Kasumi-1 (cell line): ENCODE measurements around the gene NIPSNAP3A.
"Not testable (repeated sequence)": the region's sequence is repeated elsewhere in the genome, so short reads cannot be mapped to it uniquely, and the experiment has no call there.

Experiments used
- DNase-seq, 2 experiments: peaks; one replicate each; lab custom pipeline; 2025; lab: John Stamatoyannopoulos, UW

The NIPSNAP3A gene

DNA sequence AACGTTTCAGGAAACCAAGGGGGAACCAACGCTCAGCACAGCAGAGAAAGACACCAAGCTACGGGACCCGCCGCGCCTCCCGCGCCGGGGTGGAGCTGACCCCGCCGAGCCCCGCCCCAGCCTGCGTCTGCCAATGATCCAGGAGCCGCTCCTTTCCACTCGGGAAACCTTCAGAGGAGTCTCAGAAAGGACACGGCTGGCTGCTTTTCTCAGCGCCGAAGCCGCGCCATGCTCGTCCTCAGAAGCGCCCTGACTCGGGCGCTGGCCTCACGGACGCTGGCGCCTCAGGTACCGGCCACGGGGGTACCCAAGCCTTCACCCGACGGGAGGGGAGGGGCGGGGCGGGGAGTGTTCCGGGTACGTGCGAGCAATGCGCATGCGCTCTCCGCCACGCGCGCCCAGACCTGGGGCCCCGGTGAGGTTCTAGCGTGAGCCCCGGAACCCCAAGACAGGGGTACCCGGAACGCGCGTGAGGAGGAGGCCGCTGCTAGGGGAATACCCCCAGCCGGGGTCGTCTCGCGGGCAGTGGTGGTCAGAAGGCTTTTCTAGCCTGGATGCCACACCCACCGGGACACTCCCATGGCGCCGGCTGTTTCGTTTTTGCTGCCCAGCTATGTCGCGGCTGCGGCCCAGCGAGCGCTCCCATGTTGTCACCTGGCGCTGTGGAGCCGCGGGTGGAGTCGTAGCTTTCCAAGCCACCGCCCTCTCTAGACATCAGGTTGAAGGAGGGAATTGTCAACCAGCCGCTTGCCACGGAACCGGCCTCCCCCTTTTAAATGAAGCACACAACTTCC, at the start of gene NIPSNAP3A:
Gene NIPSNAP3A, plus strand, starts transcription at position 119 of the 794 bp plus-strand sequence. Its CDS starts 110 bp downstream, at position 229.
- peak; percentile 88 to 91 for DNase-seq

DNA sequence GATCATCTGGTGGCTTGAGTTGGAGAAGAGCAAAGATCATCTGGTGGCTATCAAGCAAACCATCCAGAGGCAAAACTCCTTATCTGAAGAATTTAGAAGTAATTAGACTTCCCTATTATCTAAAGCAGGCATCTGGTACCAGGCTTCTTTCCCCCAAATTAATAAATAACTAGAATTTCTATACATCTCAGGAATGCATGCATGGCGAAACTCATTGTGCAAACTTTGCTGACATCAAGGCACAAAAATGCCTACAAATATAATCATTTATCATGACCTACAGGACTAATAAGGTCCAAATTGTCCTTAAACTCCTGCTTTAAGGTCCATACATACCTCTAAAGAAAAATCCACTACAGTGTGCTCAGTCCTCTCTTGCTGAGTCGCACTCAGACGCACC, 47.2 kb upstream of the NIPSNAP3A start:
- no peak for DNase-seq

DNA sequence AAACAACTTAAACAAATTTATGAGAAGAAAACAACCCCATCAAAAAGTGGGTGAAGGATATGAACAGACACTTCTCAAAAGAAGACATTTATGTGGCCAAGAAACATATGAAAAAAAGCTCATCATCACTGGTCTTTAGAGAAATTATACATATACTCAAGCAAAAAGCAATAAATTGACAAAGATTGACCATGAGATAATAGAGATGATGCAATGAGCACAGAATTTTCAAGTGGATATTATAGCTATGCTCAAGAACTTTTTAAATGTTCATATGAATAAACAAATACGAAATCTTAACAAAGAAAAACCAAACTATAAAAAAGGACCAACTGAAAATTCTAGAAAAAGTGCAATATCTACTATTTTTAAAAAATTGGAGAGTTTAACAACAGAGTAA, 38.7 kb upstream of the NIPSNAP3A start:
- not testable (repeated sequence) for DNase-seq

DNA sequence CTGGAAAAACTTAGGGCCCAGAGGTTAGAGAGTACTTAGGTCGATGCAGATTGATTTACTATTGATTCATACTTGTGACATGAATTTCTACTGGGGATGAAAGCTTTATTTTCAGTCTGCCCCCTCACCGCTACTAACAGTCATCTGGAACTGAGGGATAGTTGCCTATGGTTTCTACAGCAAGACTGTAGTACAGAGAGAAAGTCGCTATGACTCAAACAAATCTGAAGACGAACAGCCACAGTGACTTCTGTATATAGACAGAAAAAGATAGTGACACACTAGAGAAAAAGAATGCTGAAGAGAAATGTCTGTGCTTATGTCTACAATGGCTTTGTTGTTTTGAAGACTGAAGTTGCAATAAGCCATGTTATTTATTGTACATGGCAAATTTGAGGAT, 35.9 kb upstream of the NIPSNAP3A start:
- DNase-seq, result no peak

DNA sequence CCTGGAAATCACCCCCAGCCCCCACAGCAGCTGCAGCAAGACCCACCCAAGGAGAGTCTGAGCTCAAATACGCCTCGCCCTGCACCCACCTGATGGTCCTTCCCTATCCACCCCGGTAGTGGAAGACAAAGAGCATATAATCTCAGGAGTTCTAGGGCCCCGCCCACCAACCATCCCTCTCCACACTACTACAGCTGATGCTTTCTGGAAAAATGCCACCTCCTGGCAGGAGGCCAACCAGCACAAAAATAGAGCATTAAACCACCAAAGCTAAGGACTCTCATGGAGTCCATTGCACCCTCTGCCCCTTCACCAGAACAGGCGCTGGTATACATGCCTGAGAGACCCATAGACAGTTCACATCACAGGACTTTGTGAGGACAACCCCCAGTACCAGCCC, 22.5 kb upstream of the NIPSNAP3A start:
- no peak for DNase-seq

DNA sequence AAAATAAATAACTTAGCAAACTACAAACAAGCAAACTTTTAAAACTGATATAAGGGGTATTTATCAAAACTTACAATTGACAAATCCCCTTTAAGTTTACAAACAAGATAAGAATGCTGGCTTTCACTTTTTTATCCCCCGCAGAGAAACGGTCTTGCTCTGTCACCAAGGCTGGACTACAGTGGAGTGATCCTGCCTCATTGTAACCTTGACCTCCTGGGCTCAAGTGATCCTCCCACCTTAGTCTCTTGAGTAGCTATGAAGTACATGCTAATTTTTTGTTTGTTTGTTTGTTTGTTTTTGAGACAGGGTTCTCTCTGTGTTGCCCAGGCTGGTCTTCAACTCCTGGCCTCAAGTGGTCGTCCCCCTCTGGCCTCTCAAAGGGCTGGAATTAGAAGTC, 9.0 kb upstream of the NIPSNAP3A start:
- DNase-seq, result no peak

DNA sequence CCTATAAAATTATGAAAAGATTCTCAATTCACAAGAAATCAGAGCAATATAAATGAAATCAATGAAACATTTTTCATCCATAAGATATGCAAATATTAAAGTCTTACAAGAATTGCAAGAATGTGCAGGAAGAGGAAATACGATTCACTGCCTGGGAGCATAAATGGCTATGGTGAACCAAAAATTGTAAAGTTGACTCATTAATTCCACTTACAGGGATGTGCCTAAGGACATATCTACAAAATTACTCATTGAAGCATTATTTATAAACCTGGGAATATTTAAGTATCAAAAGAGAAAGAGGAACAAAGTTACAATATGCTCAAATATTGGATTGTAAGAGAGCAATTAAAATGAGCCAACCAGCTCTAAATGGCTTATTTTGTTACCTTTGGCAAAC, 6.9 kb upstream of the NIPSNAP3A start:
- DNase-seq, result no peak

DNA sequence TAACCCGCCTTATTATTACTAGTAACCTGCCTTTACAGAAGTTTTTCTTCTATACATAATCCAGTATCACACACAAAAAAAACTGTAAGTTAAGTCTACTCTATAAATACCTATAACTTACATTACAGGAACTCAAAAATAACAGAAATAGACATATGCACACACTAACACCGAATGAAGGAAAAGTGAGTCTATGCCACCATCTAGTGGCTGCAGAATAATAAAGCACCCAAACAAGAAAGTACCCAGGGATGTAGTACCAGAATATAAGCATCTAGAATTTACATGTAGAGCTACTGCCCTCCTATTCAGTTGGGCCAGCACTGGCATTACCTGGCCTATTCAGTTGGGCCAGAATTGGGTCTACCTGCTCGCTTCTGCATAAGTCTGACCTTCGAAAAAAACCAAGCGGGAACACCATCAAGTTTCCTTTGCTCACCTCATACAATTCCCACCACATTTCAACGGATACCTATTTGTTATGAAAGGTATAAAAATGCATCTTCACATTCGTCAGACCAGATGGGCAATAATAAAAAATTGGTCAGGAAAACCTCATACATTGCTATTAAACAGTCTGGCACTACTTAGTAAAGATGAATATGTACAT, 4.0 kb upstream of the NIPSNAP3A start:
- DNase-seq, result peak; percentile 87 to 91

DNA sequence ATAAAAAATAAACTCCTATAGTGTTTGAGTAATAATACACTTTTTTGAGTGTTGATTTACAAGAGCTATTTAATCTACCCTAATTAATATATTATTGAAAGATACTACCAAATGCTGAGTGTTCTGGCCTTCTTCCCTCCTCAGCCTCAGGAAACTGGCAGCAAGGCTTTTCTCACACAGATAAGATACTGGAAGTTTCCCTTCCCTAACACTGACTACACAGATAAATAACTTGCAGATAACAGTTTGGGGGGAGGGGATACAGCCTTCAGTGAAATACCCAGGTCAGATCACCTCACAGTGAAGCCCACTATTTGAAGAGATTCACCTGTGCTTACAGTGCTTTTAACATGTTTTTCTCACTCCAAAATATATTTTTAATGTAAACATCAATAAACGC, 1.6 kb upstream of the NIPSNAP3A start:
- DNase-seq, result no peak

DNA sequence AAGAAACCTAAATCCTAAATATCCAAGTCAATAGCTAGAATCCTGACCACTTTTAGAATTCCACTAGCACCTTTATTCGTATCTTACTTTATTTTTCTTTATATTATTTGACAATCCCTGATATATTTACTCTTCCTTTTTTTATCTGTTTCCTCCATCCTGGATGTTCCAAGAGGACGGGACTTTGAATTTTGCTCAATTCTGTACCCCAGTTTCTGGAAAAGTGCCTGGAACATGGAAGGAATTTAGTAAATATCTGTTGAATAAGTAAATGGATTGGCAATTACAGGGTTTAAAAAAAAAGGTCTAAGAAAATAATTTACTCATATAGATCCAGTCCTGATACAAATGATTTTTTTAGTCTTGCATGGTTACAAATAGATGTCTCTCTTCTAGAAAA, 1.2 kb upstream of the NIPSNAP3A start:
- no peak for DNase-seq

DNA sequence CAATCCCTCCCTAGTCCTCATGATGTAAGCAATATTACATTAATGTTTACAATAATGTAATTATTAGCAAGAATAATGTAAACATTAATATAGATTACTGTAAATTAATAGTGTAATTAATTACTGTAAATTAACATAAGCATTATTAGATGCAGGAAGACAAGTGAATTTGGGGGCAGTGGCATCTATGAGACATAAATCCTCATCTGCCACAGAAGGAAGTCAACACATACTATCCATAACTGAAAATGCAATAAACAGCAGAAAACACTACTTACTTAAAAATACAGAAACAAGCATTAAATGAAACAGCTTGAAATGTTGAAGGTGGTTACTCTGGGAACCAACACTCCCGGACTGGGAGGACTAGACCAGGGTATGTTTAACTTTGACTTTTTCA, 685 bp upstream of the NIPSNAP3A start:
- DNase-seq, result peak; percentile 31 to 56

DNA sequence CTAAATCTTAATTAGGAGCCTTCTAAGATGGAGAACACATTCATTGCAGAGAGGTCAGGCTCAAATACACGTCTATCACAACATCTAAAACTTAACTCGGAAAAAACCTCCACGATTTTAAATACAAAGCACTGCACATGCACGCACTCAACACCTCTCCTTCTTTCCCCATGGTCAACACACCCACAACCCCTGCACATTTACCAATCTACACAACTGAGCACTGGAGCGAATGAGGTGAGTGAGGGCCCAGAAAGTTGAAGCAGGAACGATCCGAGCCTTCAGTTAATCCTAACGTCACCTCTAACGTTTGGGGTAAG, 278 bp upstream of the NIPSNAP3A start:
- no peak for DNase-seq

DNA sequence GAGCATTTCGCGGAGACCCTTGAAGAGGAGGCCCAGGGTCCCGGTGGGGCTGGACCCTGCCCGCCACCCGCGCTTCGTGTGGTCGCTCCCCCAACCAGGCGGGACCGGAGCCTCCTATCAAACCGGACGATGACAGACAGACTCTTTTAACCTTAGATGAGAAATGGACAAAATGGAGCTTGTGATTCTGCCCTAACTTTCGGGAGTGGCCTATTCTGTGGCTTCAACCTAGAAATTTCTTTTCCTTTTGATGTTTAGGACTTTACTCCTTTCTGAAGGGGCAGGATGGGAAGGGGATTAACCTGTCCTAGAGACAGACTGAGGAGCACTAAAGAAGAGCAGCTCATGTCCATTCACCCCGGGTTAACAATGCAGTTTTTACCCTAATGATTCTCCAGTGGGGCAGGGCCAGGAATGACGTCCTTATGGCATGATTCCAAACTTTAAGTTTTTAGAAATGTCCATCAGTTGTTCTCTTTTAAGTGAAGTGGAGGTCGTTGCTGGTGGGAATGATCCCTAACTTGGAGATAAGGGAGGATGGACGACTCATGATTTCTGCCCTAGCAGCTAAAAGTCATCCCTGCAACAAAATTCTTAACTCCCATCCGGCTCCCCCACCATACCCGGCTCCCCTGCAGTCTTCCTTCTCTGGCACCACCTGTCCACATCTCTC, 1.0 kb downstream of the NIPSNAP3A start:
- peak; percentile 33 to 40 for DNase-seq

DNA sequence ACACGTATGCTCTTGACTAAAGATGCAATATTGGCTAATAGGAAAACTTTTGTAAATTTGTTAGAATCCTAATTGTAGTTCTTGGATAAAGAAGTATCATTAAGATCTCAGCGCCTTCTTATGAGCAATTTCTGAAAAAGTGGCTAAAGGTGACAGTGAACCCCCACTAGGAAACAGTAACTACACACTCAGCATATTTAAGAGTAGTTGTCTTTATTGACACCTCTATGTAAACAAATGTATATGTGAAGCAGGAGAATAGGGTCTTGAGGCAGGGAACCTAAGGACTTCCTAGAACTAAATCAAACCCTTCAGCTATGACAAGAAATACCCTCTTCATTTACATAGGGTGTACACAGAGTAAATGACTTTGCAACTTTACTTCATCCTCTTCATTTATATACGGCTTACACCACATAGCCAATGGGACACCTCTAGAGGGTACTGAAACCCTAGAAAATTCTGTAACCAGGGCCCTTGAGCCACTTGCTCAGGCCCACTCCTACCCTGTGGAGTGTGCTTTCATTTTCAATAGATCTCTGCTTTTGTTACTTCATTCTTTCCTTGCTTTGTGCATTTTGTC, 2.8 kb downstream of the NIPSNAP3A start:
- DNase-seq, result no peak

DNA sequence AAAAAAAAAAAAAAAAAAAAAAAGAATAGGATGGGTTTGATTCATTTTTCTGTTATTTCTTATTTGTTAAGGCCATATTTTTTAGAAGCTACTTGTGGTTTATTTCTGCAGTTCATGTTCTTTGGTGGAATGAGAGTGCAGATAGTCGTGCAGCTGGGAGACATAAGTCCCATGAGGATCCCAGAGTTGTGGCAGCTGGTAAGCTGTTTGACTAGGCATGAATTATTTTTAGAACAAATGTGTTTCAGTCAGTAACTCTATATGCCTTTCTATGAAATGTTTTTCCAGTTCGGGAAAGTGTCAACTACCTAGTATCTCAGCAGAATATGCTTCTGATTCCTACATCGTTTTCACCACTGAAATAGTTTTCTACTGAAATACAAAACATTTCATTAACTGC, 11.5 kb downstream of the NIPSNAP3A start:
- DNase-seq, result no peak

DNA sequence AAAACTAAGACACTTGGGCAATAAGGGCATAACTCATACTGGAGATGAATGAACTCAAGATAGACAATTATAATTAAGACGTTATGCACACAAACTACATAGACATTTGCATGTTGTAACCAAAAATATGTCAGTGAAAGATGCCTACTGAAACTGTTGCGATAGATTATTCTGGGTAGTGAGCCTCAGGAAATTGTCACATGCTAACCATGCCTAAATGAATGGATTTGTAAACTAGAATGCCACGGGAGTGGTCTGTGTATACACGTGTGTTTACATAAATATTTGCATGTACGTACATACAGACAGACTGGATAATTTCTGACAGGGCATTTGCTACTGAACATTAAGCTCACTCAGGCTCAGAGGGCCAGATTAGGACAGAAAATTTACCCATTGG, 17.7 kb downstream of the NIPSNAP3A start:
- no peak for DNase-seq

DNA sequence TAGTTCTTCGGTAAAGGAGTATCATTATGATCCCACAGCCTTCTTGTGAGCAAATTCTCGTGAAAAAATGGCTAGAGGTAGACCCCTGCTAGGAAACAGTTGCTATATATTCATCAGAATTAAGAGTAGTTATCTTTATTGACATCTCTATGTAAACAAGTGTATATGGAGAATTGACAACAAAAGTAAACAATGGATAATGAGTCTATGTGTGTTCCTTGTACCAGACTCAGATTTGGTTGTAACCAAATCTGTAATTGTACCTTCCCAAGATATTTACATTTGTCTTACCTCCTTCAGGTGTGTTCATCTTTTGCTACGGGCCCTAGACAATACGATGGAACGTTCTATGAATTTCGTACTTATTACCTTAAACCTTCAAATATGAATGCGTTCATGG, 18.5 kb downstream of the NIPSNAP3A start:
- DNase-seq, result no peak

DNA sequence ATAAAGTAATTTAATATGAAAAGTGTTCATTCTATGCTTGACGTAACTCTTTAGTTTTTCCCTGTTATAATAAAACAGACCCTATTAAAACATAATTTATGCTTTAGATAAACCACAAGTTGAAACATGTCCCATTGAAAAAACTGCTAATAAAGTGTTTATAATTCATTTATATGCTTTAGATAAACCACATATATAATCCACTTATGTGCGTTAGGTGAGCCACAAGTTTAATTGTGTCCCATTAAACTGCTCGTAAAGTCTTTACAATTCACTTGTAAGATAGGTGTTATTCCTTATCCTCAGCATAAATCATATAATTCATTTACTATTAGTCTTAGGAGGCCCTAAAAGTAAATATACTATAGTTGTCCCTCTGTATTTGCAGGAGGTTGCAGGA, 20.0 kb downstream of the NIPSNAP3A start:
- DNase-seq, result no peak

DNA sequence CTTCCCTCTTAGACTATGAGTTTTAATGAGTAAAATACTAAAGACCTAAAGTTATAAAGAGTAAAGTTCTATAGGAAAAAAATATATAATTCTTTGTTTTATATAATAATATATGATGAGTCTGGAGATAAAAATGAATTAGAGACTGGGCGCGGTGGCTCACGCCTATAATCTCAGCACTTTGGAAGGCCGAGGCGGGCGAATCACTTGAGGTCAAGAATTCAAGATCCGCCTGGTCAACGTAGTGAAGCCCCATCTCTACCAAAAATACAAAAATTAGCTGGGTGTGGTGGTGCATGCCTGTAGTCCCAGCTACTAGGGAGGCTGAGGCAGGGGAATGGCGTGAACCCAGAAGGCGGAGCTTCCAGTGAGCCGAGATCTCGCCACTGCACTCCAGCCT, 21.5 kb downstream of the NIPSNAP3A start:
- not testable (repeated sequence) for DNase-seq

DNA sequence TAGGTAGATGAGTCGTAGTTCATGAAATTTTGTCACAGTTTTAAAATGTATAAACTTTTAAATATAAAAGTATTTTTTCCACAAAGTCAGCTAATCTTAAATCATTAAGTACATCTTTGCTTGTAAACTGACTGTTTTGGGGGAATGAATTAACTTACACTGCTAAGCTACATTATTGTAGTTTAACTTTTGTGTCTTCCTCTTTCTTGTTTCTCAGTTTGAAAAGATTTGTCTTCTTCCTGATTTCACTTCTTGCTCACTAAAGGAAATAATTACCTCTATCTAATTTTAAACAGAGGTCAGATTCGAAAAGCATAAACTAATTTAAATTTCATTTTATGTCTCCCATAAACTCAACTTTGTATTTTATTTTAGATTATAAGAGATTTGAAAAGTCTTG, 22.2 kb downstream of the NIPSNAP3A start:
- peak; percentile 39 to 40 for DNase-seq

DNA sequence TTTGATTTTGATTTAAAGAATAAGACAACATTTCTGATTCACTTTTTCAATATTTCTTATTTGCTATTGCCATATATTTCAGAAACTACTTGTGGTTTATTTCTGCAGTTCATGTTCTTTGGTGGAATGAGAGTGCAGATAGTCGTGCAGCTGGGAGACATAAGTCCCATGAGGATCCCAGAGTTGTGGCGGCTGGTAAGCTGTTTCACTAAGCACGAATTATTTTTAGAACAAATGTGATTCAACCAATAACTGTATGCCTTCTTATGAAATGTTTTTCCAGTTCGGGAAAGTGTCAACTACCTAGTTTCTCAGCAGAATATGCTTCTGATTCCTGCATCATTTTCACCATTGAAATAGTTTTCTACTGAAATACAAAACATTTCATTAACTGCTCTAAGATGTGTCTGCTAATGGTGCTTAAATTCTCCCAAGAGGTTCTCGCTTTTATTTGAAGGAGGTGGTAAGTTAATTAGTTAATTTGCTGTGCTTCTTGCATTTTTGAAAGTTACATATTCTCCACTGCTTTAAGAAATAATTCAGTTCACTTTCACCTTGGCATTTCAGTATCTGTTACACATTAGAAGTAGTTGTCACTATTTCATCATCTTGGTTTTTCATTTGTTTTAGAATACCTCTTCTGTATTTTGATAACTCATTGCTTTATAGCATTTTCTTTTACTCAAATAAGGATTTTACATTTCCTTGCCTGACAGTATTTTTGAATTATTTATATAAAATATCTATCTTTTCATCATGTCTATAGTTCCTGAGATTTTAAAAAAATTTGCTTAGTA, 25.4 kb downstream of the NIPSNAP3A start:
- DNase-seq, result no peak

DNA sequence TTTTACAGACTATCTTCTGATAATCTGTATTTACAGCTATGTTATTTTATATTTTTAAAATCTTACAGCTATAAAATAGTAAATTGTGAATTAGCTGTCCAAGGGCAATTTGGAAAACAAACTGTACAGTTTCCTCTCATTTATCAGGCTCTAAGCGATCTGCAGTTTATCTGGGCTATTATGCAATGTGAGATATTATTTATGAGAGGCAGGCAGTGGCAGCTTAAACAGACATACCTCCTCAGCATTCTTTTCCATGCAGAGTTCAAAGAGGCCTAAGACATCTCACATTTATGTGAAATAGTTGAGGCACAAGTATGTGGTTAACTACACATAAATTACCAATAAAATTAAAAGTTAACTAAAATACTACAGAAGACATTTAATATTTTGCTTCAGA, 26.6 kb downstream of the NIPSNAP3A start:
- no peak for DNase-seq
